HepG2 (cell line): ENCODE measurements around the gene SEC61G. TPM values are rescaled to one million over a fixed set of nuclear protein-coding genes. Genes with fewer than 3 reads are reported as not detected.

Experiments
- ATAC-seq: fragments of 200-7000 bp; cut with Tn5 transposase; 3 replicates; pipeline ENCODE4 v1.9.1; 2020; ENCODE audit warnings: mild to moderate bottlenecking, moderate library complexity
- BruUV-seq: library from RNA; stranded (reverse); fragments of 400-500 nt; replicated peaks from 2 replicates; lab custom pipeline; 2021; lab: Mats Ljungman, UMichigan
- CTCF ChIA-PET: fragments of 300-600 bp; formaldehyde crosslinking; extraction: SDS; loops from one replicate; lab custom pipeline; 2021; ENCODE audit warnings: low total read pairs, inconsistent platforms, low intra/inter-chr PET ratio; lab: Yijun Ruan, JAX
- POLR2A ChIA-PET: fragments of 350-600 bp; sonication (Branson Sonifier 250); formaldehyde crosslinking; loops from one replicate; lab custom pipeline; 2020; ENCODE audit warnings: antibody characterized with exemption, inconsistent platforms; lab: Yijun Ruan, JAX
- DNase-seq: peaks from one replicate; pipeline ENCODE4 v3.0.0-alpha.2; 2015; ENCODE audit warnings: low spot score
- FAIRE-seq: peaks from 3 replicates; lab custom pipeline; 2011; peaks lifted over from hg19 to GRCh38; lab: Jason Lieb, UNC
- H2AFZ ChIP-seq: one replicate; pipeline ENCODE4 v1.6.1; 2011; ENCODE audit warnings: low read length, inconsistent platforms
- H3K27ac ChIP-seq: fragments of 300-600 bp; 3 replicates; pipeline ENCODE4 v1.8.0; 2011; ENCODE audit warnings: mixed run types, mild to moderate bottlenecking, mixed read lengths, low read length, inconsistent platforms; ENCODE audit not compliant: insufficient read depth; ENCODE audit errors: extremely low read length
- H3K27me3 ChIP-seq, 2 experiments: fragments of 200-600 bp in 1 of 2; 2 replicates in 1 of 2; 3 replicates in 1 of 2; pipeline versions ENCODE4 v1.6.0 to v1.8.0; 2011; ENCODE audit warnings: low read length in 2 of 2, mild to moderate bottlenecking in 2 of 2, moderate library complexity in 2 of 2, inconsistent platforms in 1 of 2; ENCODE audit not compliant: insufficient read depth in 2 of 2, control insufficient read depth in 1 of 2
- H3K36me3 ChIP-seq, 2 experiments: fragments of 200-600 bp in 1 of 2; replicated peaks in 1 of 2; 2 replicates in 1 of 2; 3 replicates in 1 of 2; pipeline versions ENCODE4 v1.5.1 to v1.8.0; 2011; ENCODE audit warnings: low read length in 2 of 2, inconsistent platforms in 1 of 2; ENCODE audit not compliant: insufficient read depth in 2 of 2, control insufficient read depth in 1 of 2
- H3K4me1 ChIP-seq: 2 replicates; pipeline ENCODE4 v1.5.1; 2012; ENCODE audit warnings: low read length, inconsistent platforms; ENCODE audit not compliant: insufficient read depth
- H3K4me2 ChIP-seq: 2 replicates; pipeline ENCODE4 v1.6.0; 2011; ENCODE audit warnings: low read depth, low read length, inconsistent platforms
- H3K4me3 ChIP-seq, 3 experiments: fragments of 200-600 bp in 1 of 3; sonication (generic), shearing (Covaris generic) in 1 of 3; replicated peaks in 1 of 3; 2 replicates each; pipeline ENCODE4 v1.5.1; 2011 to 2016; ENCODE audit warnings: low read length in 3 of 3, inconsistent platforms in 2 of 3, low read depth in 2 of 3, mild to moderate bottlenecking in 2 of 3, control low read depth in 1 of 3, mixed read lengths in 1 of 3; ENCODE audit not compliant: insufficient read depth in 1 of 3
- H3K79me2 ChIP-seq: one replicate; pipeline ENCODE4 v1.6.1; 2011; ENCODE audit warnings: low read length, inconsistent platforms; ENCODE audit not compliant: insufficient read depth
- H3K9ac ChIP-seq: 2 replicates; pipeline ENCODE4 v1.6.0; 2011; ENCODE audit warnings: mild to moderate bottlenecking, low read depth, low read length, inconsistent platforms; ENCODE audit not compliant: insufficient read depth
- H3K9me3 ChIP-seq: 2 replicates; pipeline ENCODE4 v1.5.1; 2012; ENCODE audit warnings: mild to moderate bottlenecking, low read length
- H4K20me1 ChIP-seq: 2 replicates; pipeline ENCODE4 v1.6.0; 2011; ENCODE audit warnings: inconsistent platforms, mild to moderate bottlenecking, low read length, moderate library complexity; ENCODE audit not compliant: insufficient read depth
- CEBPB ChIP-seq: IDR thresholded peaks from 2 replicates; pipeline ENCODE4 v1.6.1; 2011; ENCODE audit warnings: low read depth, low read length, improper control_type of control experiment, borderline replicate concordance
- GLI4 ChIP-seq: sonication (generic); formaldehyde crosslinking; IDR thresholded peaks from 2 replicates; pipeline ENCODE4 v1.5.1; 2020; ENCODE audit warnings: missing genetic modification reagents, mild to moderate bottlenecking, moderate library complexity, borderline replicate concordance
- HDAC1 ChIP-seq: sonication (generic); formaldehyde crosslinking; IDR thresholded peaks from 2 replicates; pipeline ENCODE4 v1.5.1; 2020; ENCODE audit warnings: mild to moderate bottlenecking, missing genetic modification reagents
- NR1H2 ChIP-seq: sonication (generic); formaldehyde crosslinking; IDR thresholded peaks from 2 replicates; pipeline ENCODE4 v1.8.1; 2022; ENCODE audit warnings: low read depth, missing genetic modification reagents, borderline replicate concordance
- ZNF337 ChIP-seq: sonication (generic); formaldehyde crosslinking; IDR thresholded peaks from 2 replicates; pipeline ENCODE4 v1.5.1; 2020; ENCODE audit warnings: missing genetic modification reagents, low read depth, mild to moderate bottlenecking, borderline replicate concordance
- ZNF446 ChIP-seq: sonication (generic); formaldehyde crosslinking; IDR thresholded peaks from 2 replicates; pipeline ENCODE4 v1.5.0; 2020; ENCODE audit warnings: mild to moderate bottlenecking, missing genetic modification reagents
- ZNF577 ChIP-seq: sonication (generic); formaldehyde crosslinking; IDR thresholded peaks from 2 replicates; pipeline ENCODE4 v1.4.0; 2020; ENCODE audit warnings: mild to moderate bottlenecking, low read depth, missing genetic modification reagents, borderline replicate concordance
- WGBS: methylation state at CpG from one replicate; pipeline ENCODE4 v1.1.6; 2017; ENCODE audit warnings: low lambda C conversion rate; 5-methylcytosine and 5-hydroxymethylcytosine counted together
- in situ Hi-C: cut with HindIII; loops from 2 replicates; pipeline ENCODE4 v1.10.0; 2017; ENCODE audit warnings: low pct_unique_long_range_greater_than_20kb; ENCODE audit not compliant: extremely low pct_ligation_motif_present
- intact Hi-C: fragments of 100-400 bp; cut with micrococcal nuclease; formaldehyde crosslinking; loops from one replicate; pipeline ENCODE4 v1.10.0; 2022; ENCODE audit not compliant: unreplicated experiment
- polyA plus RNA-seq, 8 experiments: library from polyadenylated mRNA; depleted of rRNA in 3 of 8; stranded (reverse) in 7 of 8; unstranded in 1 of 8; fragments of >200 nt; fragmentation: Illumina TruSeq in 4 of 8; extraction: Trizol in 4 of 8; gene quantifications; 2 replicates each; pipeline versions ENCODE4 v1.2.1 to v1.2.3, GENCODE V29; 2011 to 2016; ENCODE audit warnings: low read depth in 4 of 8, missing spikeins in 1 of 8, mixed read lengths in 1 of 8; ENCODE audit not compliant: insufficient read depth in 1 of 8
- total RNA-seq, 5 experiments: library from RNA; depleted of rRNA; stranded (reverse); fragments of >200 nt; fragmentation: Illumina TruSeq; extraction: Trizol; gene quantifications; 2 replicates each; pipeline ENCODE4 v1.2.3, GENCODE V29; 2016; ENCODE audit warnings: low read depth in 1 of 5

The SEC61G gene
- total and polyA plus RNA-seq, 2 of the 13 experiments (the other 11 are each of a cell fraction or from before 2014, with no cell fraction given), result 126 to 328 TPM

GRCh38 chr7:54719425-54719824 lies 39.6 kb downstream of the SEC61G start:
- Histone ChIP-seq H3K9me3 (peaks cover 38% of the 10 kb centered on the region), H3K9ac (no peak overlapping the region), H3K27me3 (no peaks in the 10 kb centered on the region; a peak in 1 of 5 replicates), H4K20me1 (no peaks in the 10 kb centered on the region), H3K36me3 (no peaks in the 10 kb centered on the region), H3K4me3 (no peak overlapping the region), H2AFZ (no peak overlapping the region), H3K4me1 (no peaks in the 10 kb centered on the region), H3K27ac (no peak overlapping the region), H3K79me2 (no peaks in the 10 kb centered on the region), H3K4me2 (no peak overlapping the region)
- FAIRE-seq (no peak), DNase-seq (no peak), ATAC-seq (no peak)
- no TSS peak for BruUV-seq
- intact Hi-C loops, result no loop called here
- ChIA-PET CTCF (no interaction called here), POLR2A (no interaction called here)
- TF ChIP-seq GLI4 (no peak), ZNF446 (CRISPR knock-in tag) (no peak), ZNF577 (CRISPR knock-in tag) (no peak), HDAC1 (no peak), NR1H2 (CRISPR knock-in tag) (no peak)
- in situ Hi-C loops, result no loop called here

GRCh38 chr7:54712820-54713219 lies 46.2 kb downstream of the SEC61G start:
- H2AFZ ChIP-seq, result no peak overlapping the region
- no peak overlapping the region for H3K9ac ChIP-seq
- TF ChIP-seq ZNF337 (CRISPR knock-in tag), result no peak
- TF ChIP-seq CEBPB, result peak; percentile 33; the same call in 1 of the 2 replicates
- BruUV-seq, result no TSS peak
- DNase-seq (no peak), ATAC-seq (no peak), FAIRE-seq (no peak)
- H3K4me2 ChIP-seq, result no peak overlapping the region
- WGBS, result 22% methylated on average over 4 of the region's 4 CpGs
- H3K27me3 ChIP-seq, result no peaks in the 10 kb centered on the region
- in situ Hi-C loops (no loop called here), intact Hi-C loops (no loop called here)
- no peaks in the 10 kb centered on the region for H3K79me2 ChIP-seq
- no peak overlapping the region for H3K4me3 ChIP-seq
- CTCF ChIA-PET, result no interaction called here
- H3K4me1 ChIP-seq, result no peaks in the 10 kb centered on the region
- no peak overlapping the region for H3K27ac ChIP-seq
- POLR2A ChIA-PET, result no interaction called here
- peaks cover 35% of the 10 kb centered on the region for H3K9me3 ChIP-seq
- H4K20me1 ChIP-seq, result no peaks in the 10 kb centered on the region
- H3K36me3 ChIP-seq, result no peaks in the 10 kb centered on the region
